HG02763 (cell line): ENCODE measurements around the gene FUT3.
"Not testable (repeated sequence)": the region's sequence is repeated elsewhere in the genome, so short reads cannot be mapped to it uniquely, and the experiment has no call there.

Source experiments
- ATAC-seq: cut with Tn5 transposase; IDR thresholded peaks from one replicate; pipeline ENCODE4 v1.9.1; 2021; ENCODE audit warnings: mild to moderate bottlenecking, moderate library complexity; ENCODE audit not compliant: unreplicated experiment

Gene FUT3

DNA sequence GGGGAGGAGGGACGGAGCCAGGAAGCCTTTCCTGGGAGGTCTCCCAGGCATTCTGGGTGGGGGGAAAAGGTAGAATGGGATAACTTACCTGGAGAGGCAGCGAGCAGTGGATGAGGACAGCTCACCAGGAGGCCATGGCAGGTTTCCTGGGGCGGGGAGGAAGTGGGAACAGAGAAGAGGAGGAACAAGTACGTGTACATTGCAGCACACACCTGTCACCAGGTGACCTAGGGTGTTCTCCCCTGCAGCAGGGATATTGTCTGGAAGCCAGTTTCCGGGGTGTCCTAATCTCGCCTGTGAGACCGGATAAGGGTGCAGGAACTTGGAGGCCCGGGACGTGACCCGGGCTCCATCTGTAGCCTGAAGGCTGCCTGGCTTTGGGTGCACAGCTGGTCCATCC is at the start of gene FUT3:
Gene FUT3, minus strand, starts transcription at position 148 of the 400 bp plus-strand sequence.
- no peak for ATAC-seq

- ATAC-seq, result no peak
Measured at GRCh38 chr19:5900976-5901375, 49.7 kb upstream of the FUT3 start.

- ATAC-seq, result no peak
Measured at GRCh38 chr19:5899728-5900526, 48.7 kb upstream of the FUT3 start.

- ATAC-seq, result no peak
Measured at GRCh38 chr19:5897189-5897969, 46.1 kb upstream of the FUT3 start.

GRCh38 chr19:5896365-5897076 is 45.3 kb upstream of the FUT3 start:
- ATAC-seq, result no peak

DNA sequence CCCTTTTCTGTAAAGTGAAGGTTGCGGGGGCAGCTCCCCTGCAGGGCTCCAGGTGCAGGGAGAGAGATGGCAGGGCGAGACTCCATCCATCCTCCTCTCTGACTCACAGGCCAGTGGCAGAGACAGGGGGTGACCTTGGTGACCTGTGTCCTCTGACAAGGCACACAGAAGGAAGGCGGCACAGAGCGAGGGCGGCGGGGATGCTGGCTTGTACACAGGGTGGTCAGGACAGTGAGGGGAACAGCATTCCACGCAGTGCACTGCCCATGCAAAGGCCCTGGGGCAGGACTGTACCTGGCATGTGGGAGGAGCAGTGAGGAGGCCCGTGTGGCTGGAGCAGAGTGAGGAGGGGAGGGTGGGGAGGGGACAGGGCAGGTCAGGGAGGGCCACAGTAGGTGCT is 44.6 kb upstream of the FUT3 start:
- no peak for ATAC-seq

GRCh38 chr19:5895409-5895808 is 44.2 kb upstream of the FUT3 start:
- no peak for ATAC-seq

- no peak for ATAC-seq
Measured at GRCh38 chr19:5894704-5895349, 43.6 kb upstream of the FUT3 start.

- no peak for ATAC-seq
Measured at GRCh38 chr19:5893907-5894703, 42.9 kb upstream of the FUT3 start.

GRCh38 chr19:5893296-5893903 is 42.2 kb upstream of the FUT3 start:
- no peak for ATAC-seq

DNA sequence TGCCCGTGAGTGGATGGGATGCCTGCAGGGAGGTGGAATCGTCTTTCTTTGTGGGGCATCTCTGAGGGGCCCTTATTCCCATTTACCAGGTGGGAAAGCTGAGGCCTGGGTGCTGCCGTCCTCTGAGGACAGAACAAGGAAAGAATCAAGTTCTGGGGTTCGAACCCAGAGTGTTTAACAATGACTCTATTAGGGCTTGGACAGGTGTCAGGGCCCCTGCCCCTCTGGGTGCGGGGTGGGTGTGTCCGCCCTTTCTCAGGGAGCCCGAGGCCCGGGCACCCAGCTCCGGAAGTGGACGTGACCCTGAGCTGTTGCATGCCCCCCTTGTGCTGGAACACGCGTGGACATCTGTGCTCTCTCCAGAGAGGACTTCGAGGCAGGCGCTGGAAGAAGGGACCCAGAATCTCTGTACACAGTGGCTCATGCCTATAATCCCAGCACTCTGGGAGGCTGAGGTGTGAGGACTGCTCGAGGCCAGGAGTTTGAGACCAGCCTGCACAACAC is 41.6 kb upstream of the FUT3 start:
- no peak for ATAC-seq

DNA sequence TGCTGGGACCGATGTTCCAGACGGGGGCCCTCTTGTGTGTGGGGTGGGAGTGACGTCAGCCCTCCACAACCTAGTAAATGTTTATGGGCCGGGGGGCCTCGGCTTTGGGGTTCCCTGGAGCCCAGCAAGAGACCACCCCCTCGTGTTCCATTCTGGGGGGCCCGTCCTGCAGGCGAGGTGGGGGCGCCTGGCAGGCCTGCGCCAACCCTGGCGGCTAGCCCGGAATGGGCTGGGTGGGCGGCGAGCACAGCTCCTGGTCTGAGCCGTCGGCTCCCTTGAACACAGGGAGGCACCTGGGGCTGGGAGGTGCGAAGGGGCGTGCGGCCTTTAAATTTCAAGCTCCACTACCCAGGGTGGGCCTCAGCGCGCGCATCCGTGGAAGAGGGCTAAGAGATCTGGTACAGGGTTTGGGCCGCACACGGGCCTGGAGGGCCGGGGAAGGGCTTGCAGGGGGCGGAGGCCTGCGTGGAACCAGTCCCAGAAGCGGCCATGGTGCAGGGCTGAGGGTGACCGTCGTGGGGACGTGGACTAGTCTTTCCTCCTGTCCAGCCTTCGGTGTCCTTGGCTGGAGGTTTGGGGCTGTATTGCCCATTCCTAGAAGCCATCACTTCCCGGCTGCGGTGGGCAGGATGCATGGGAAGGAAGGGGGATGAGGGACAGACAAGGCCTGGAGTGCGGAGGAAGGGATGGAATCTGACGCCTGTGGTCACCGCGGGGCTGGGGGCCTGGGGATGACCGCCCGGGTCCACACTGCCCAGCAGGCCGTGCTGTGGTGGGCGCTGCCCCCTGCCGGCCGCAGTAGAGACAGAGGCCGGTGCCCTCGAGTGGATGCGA is 40.9 kb upstream of the FUT3 start:
- ATAC-seq, result no peak

- no peak for ATAC-seq
Measured at GRCh38 chr19:5891572-5891937, 40.3 kb upstream of the FUT3 start.

- ATAC-seq, result no peak
Measured at GRCh38 chr19:5890099-5890498, 38.9 kb upstream of the FUT3 start.

GRCh38 chr19:5889288-5889971 is 38.2 kb upstream of the FUT3 start:
- no peak for ATAC-seq

DNA sequence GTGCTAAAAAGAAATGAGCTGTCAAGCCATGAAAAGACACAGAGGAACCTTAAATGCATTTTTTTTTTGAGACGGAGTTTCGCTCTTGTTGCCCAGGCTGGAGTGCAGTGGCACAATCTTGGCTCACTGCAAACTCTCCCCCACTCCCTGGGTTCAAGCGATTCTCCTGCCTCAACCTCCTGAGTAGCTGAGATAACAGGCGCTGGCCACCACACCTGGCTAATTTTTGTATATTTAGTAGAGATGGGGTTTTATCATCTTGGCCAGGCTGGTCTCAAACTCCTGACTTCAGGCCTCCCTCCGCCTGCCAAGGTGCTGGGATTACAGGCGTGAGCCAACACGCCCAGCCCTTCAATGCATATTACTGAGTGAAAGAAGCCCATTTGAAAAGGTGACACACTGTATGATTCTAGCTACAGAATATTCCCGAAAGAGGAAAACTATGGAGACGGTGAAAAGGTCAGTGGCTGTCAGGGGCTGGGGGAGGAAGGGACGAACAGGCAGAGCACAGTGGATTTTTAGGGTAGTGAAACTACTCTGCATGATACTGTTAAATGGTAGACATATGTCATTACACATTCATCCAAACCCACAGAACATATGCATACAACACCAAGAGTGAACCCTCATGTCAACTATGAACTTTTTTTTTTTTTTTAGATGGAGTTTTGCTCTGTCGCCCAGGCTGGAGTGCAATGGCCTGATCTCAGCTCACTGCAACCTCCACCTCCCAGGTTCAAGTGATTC is 33.0 kb upstream of the FUT3 start:
- not testable (repeated sequence) for ATAC-seq

- ATAC-seq, result not testable (repeated sequence)
Measured at GRCh38 chr19:5883157-5883873, 32.1 kb upstream of the FUT3 start.
